H9 (cell line): ENCODE data around the gene DUOXA1. TPM values are rescaled to one million over a fixed set of nuclear protein-coding genes. Genes with fewer than 3 reads are reported as not detected.
A peak's percentile ranks its signal among the peaks of the same experiment; 100 is the strongest.

Experiments used
- DNase-seq: peaks from one replicate; pipeline ENCODE4 v3.0.0-alpha.2; 2017
- H2AFZ ChIP-seq: one replicate; pipeline ENCODE4 v1.6.1; 2013; ENCODE audit warnings: mild to moderate bottlenecking, low read length, control low read depth, moderate library complexity
- H2AK5ac ChIP-seq: 2 replicates; pipeline ENCODE4 v1.6.1; 2013; ENCODE audit warnings: low read length, control low read depth, mixed read lengths; ENCODE audit not compliant: insufficient read length
- H2BK120ac ChIP-seq: one replicate; pipeline ENCODE4 v1.6.1; 2013; ENCODE audit warnings: low read depth, mild to moderate bottlenecking, low read length, control low read depth, inconsistent platforms; ENCODE audit not compliant: poor library complexity, severe bottlenecking
- H2BK12ac ChIP-seq: 2 replicates; pipeline ENCODE4 v1.6.1; 2013; ENCODE audit warnings: low read length, control low read depth, mixed read lengths, low read depth; ENCODE audit not compliant: insufficient read length
- H2BK15ac ChIP-seq: 2 replicates; pipeline ENCODE4 v1.6.1; 2013; ENCODE audit warnings: low read depth, low read length, control low read depth
- H2BK20ac ChIP-seq: one replicate; pipeline ENCODE4 v1.6.1; 2013; ENCODE audit warnings: low read depth, mild to moderate bottlenecking, low read length, control low read depth, inconsistent platforms; ENCODE audit not compliant: poor library complexity, severe bottlenecking
- H2BK5ac ChIP-seq: 2 replicates; pipeline ENCODE4 v1.6.1; 2013; ENCODE audit warnings: low read length, control low read depth, mixed read lengths; ENCODE audit not compliant: insufficient read length
- H3K14ac ChIP-seq: 2 replicates; pipeline ENCODE4 v1.6.1; 2013; ENCODE audit warnings: low read length, control low read depth; ENCODE audit not compliant: insufficient read depth
- H3K18ac ChIP-seq: 2 replicates; pipeline ENCODE4 v1.6.1; 2013; ENCODE audit warnings: low read depth, mild to moderate bottlenecking, mixed read lengths, low read length, control low read depth; ENCODE audit not compliant: insufficient read length
- H3K23ac ChIP-seq: 2 replicates; pipeline ENCODE4 v1.6.1; 2013; ENCODE audit warnings: low read length, control low read depth, mixed read lengths, low read depth; ENCODE audit not compliant: insufficient read length
- H3K23me2 ChIP-seq: 2 replicates; pipeline ENCODE4 v1.6.1; 2013; ENCODE audit warnings: low read depth, mild to moderate bottlenecking, mixed read lengths, low read length, control low read depth; ENCODE audit not compliant: insufficient read length, poor library complexity, severe bottlenecking
- H3K27ac ChIP-seq: 2 replicates; pipeline ENCODE4 v1.5.1; 2013; ENCODE audit warnings: low read length, control low read depth, mixed read lengths, low read depth; ENCODE audit not compliant: insufficient read length
- H3K27me3 ChIP-seq: 2 replicates; pipeline ENCODE4 v1.6.1; 2013; ENCODE audit warnings: low read length, control low read depth, inconsistent platforms; ENCODE audit not compliant: insufficient read depth
- H3K4ac ChIP-seq: 2 replicates; pipeline ENCODE4 v1.6.1; 2013; ENCODE audit warnings: low read depth, mild to moderate bottlenecking, control low read depth, inconsistent platforms, low read length, moderate library complexity
- H3K4me1 ChIP-seq: 2 replicates; pipeline ENCODE4 v1.6.1; 2013; ENCODE audit warnings: low read length, control low read depth, inconsistent platforms; ENCODE audit not compliant: insufficient read depth
- H3K4me2 ChIP-seq: 2 replicates; pipeline ENCODE4 v1.6.1; 2013; ENCODE audit warnings: low read length, control low read depth, mixed read lengths; ENCODE audit not compliant: insufficient read length, insufficient read depth
- H3K56ac ChIP-seq: 2 replicates; pipeline ENCODE4 v1.6.1; 2013; ENCODE audit warnings: low read depth, mild to moderate bottlenecking, mixed read lengths, low read length, control low read depth; ENCODE audit not compliant: insufficient read length
- H3K79me1 ChIP-seq: 2 replicates; pipeline ENCODE4 v1.6.1; 2013; ENCODE audit warnings: low read depth, mild to moderate bottlenecking, moderate library complexity, low read length, control low read depth, inconsistent platforms; ENCODE audit not compliant: insufficient read depth, poor library complexity, severe bottlenecking
- H3K79me2 ChIP-seq: 2 replicates; pipeline ENCODE4 v1.6.1; 2013; ENCODE audit warnings: low read length, control low read depth, inconsistent platforms; ENCODE audit not compliant: insufficient read depth
- H3K9ac ChIP-seq: 2 replicates; pipeline ENCODE4 v1.6.1; 2013; ENCODE audit warnings: low read length, control low read depth, mixed read lengths; ENCODE audit not compliant: insufficient read length; ENCODE audit errors: extremely low read depth
- H3K9me3 ChIP-seq: one replicate; pipeline ENCODE4 v1.6.1; 2013; ENCODE audit warnings: low read depth, low read length, inconsistent platforms; ENCODE audit not compliant: control insufficient read depth
- H3T11ph ChIP-seq: one replicate; pipeline ENCODE4 v1.6.1; 2013; ENCODE audit warnings: mild to moderate bottlenecking, low read length, control low read depth, inconsistent platforms
- H4K20me1 ChIP-seq: one replicate; pipeline ENCODE4 v1.6.1; 2013; ENCODE audit not compliant: control insufficient read depth, insufficient read length, insufficient read depth
- H4K5ac ChIP-seq: 2 replicates; pipeline ENCODE4 v1.6.1; 2013; ENCODE audit warnings: low read depth, mild to moderate bottlenecking, mixed read lengths, low read length, control low read depth; ENCODE audit not compliant: insufficient read length
- H4K8ac ChIP-seq: replicated peaks from 2 replicates; pipeline ENCODE4 v1.6.1; 2013; ENCODE audit warnings: low read length, control low read depth, mixed read lengths, low read depth; ENCODE audit not compliant: insufficient read length
- H4K91ac ChIP-seq: 2 replicates; pipeline ENCODE4 v1.6.1; 2013; ENCODE audit warnings: low read depth, mild to moderate bottlenecking, moderate library complexity, mixed read lengths, low read length, control low read depth; ENCODE audit not compliant: insufficient read length
- H3K27ac Mint-ChIP-seq, 3 experiments: 2 replicates in 2 of 3; 3 replicates in 1 of 3; pipeline ENCODE4 v1.8.0; 2020 to 2021; ENCODE audit warnings: mixed read lengths in 3 of 3, mild to moderate bottlenecking in 1 of 3, moderate library complexity in 1 of 3
- H3K27me3 Mint-ChIP-seq: 2 replicates; pipeline ENCODE4 v1.8.0; 2021; ENCODE audit warnings: low read depth, mild to moderate bottlenecking, moderate library complexity, mixed read lengths
- H3K36me3 Mint-ChIP-seq, 3 experiments: 2 replicates in 2 of 3; 3 replicates in 1 of 3; pipeline ENCODE4 v1.8.0; 2020 to 2021; ENCODE audit warnings: low read depth in 3 of 3, mixed read lengths in 3 of 3; ENCODE audit not compliant: insufficient read depth in 1 of 3
- H3K4me1 Mint-ChIP-seq, 2 experiments: 2 replicates each; pipeline ENCODE4 v1.8.0; 2020; ENCODE audit warnings: mixed read lengths in 2 of 2
- H3K4me3 Mint-ChIP-seq, 2 experiments: 2 replicates in 1 of 2; 3 replicates in 1 of 2; pipeline ENCODE4 v1.8.0; 2020 to 2021; ENCODE audit warnings: mild to moderate bottlenecking in 2 of 2, mixed read lengths in 2 of 2, moderate library complexity in 1 of 2
- H3K9me3 Mint-ChIP-seq, 2 experiments: 2 replicates in 1 of 2; 3 replicates in 1 of 2; pipeline ENCODE4 v1.8.0; 2020; ENCODE audit warnings: mild to moderate bottlenecking in 2 of 2, mixed read lengths in 2 of 2, moderate library complexity in 1 of 2
- CTCF ChIP-seq: fragments of 200-600 bp; sonication (generic); conservative IDR thresholded peaks from 3 replicates; pipeline ENCODE4 v1.8.0; 2021; ENCODE audit warnings: antibody characterized with exemption, mild to moderate bottlenecking
- WGBS: extraction: QIAGEN DNeasy Blood & Tissue Kit; methylation state at CpG from one replicate; pipeline ENCODE4 v1.1.7; 2013; ENCODE audit warnings: missing lambda C conversion rate, low lambda C conversion rate, mixed read lengths; ENCODE audit not compliant: insufficient read length; ENCODE audit errors: extremely low coverage; 5-methylcytosine and 5-hydroxymethylcytosine counted together
- total RNA-seq: library from RNA; stranded (reverse); gene quantifications from 2 replicates; pipeline ENCODE4 v1.2.1, GENCODE V29; 2021

The DUOXA1 gene
- total RNA-seq, 1 experiment from 2014 or later: 1.2 TPM

- no peak for TF ChIP-seq CTCF
- no peak overlapping the region for H3T11ph ChIP-seq
- H3K4me1 ChIP-seq: no peaks in the 10 kb centered on the region
- no peak overlapping the region for H2AK5ac ChIP-seq
- no peak overlapping the region for H2BK20ac ChIP-seq
- no peaks in the 10 kb centered on the region for H3K9me3 ChIP-seq
- H3K4me3 Mint-ChIP-seq: peak overlapping the region; percentile 70 to 71; a peak in 4 of 5 replicates
- no peak overlapping the region for H3K56ac ChIP-seq
- no peaks in the 10 kb centered on the region for H3K79me1 ChIP-seq
- H3K9me3 Mint-ChIP-seq: no peaks in the 10 kb centered on the region
- peaks cover 12 to 14% of the 10 kb centered on the region in 2 experiments for H3K4me1 Mint-ChIP-seq
- DNase-seq: no peak
- H3K36me3 Mint-ChIP-seq: peaks cover 0 to 1% (median 0%) of the 10 kb centered on the region in 3 experiments; a peak in 1 of 7 replicates
- H3K18ac ChIP-seq: no peak overlapping the region
- H3K23ac ChIP-seq: no peak overlapping the region
- no peak overlapping the region for H3K27ac Mint-ChIP-seq
- no peak overlapping the region for H3K27ac ChIP-seq
- no peak overlapping the region for H3K9ac ChIP-seq
- no peak overlapping the region for H3K4ac ChIP-seq
- peaks cover 96% of the 10 kb centered on the region for H3K27me3 Mint-ChIP-seq
- no peak overlapping the region; the same call in 1 of the 2 replicates for H3K14ac ChIP-seq
- no CpG with 5 or more reads among the region's 7 CpGs for WGBS
- H3K79me2 ChIP-seq: no peaks in the 10 kb centered on the region
- H2BK120ac ChIP-seq: no peak overlapping the region
- no peak overlapping the region for H4K8ac ChIP-seq
- H2BK15ac ChIP-seq: no peak overlapping the region
- H3K27me3 ChIP-seq: peaks cover 76% of the 10 kb centered on the region
- no peak overlapping the region for H4K91ac ChIP-seq
- no peaks in the 10 kb centered on the region for H4K20me1 ChIP-seq
- H2BK12ac ChIP-seq: no peak overlapping the region
- no peak overlapping the region for H4K5ac ChIP-seq
- no peak overlapping the region for H2AFZ ChIP-seq
- no peak overlapping the region for H2BK5ac ChIP-seq
- peak overlapping the region; percentile 93 for H3K4me2 ChIP-seq
- H3K23me2 ChIP-seq: peaks cover 11% of the 10 kb centered on the region
Measured at GRCh38 chr15:45130291-45131000, 767 bp upstream of the DUOXA1 start.
